GM18526 (cell line): Measurements from ENCODE around the gene SPTBN2.

ENCODE experiments used
- POLR2A ChIP-seq: IDR thresholded peaks from 3 replicates; pipeline ENCODE4 v1.6.1; 2011; ENCODE audit not compliant: insufficient read length; ENCODE audit errors: extremely low read depth

SPTBN2 gene

DNA sequence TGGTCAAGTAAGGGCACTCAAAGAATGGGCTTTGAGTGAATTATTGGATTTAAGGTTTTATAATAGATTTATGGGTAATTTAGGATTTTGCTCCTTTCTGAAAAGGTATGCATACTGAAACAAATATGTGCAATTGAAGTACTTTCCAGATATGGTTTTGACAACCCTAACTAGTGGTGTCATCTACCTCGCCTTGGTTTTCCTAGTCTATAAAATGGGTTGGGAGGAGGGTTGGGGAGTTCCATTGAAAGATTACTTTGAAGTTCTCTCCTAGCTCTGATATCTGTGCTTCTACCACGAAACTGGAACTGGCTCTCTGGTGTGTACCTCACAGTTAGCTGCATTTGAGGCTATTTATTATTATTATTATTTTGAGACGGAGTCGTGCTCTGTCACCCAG is 431 bp upstream of the SPTBN2 start:
- TF ChIP-seq POLR2A, result no peak

DNA sequence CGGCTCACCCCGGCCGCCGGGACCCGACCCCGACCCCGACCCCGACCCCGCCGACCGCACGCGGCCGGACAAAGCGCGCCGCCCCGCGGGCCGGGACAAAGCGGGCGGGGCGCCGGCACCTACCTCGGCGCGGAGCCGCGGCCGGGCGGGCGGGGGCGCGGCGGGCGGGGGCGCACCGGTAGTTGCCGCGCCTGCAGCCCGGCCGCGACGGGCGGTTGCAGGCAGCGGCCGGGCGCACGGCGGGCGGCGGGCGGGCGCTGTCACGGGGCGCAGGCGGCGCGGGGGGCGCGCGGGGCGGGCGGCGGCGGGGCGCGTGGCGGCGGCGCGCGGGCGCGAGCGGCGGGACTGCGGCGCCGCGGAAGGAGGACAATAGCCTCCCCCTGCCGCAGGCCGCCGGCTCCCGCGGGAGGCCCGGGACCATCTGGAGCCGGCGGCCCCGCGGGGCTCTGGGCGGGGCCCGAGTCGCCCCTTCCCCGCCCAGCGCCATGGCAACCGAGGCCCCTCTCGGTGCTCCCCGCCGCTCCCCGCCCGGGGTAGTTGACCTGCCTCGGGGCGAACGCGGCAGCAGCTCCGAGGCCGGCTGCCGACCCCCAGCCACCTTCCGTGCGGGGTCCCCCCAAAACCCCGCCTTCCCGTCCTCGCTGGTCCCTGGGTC is 851 bp downstream of the SPTBN2 start:
- no peak for TF ChIP-seq POLR2A

DNA sequence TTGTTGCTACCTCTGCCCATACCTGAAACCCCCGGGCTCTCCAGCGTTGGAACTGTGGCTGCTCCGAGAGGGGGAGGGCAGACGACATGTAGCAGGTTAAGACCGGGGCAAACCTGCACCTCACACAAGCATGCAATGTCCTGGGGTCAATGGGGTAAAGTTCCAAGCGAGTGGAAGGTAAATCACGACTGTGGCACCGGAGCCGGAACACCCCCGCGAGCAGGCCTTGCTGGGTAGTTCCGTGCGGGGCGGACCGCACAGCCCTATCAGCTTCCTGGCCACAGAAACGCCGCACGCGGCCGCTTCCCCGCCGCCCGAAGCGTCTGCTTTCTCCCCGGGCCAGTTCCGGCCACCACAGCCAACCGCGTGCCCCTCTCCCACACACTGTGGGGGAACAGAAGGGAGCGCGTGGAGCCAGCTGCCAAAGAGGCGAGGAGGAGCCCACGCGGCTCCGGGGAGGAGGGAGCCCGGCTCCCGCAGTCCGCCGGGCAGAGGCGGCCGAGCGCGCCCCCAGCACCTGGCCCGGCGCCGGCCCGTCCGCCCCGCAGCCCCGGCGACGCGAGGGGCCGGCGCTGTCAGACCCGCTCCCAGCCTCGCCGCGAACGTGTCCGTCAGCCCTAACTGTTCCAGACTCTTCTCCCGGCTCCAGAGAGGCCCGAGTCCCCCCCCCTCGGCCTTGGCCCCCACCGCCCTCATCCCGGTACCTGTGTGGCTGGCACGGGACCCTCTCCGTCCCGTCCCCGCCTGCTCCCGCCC is 1.6 kb downstream of the SPTBN2 start:
- TF ChIP-seq POLR2A, result no peak

DNA sequence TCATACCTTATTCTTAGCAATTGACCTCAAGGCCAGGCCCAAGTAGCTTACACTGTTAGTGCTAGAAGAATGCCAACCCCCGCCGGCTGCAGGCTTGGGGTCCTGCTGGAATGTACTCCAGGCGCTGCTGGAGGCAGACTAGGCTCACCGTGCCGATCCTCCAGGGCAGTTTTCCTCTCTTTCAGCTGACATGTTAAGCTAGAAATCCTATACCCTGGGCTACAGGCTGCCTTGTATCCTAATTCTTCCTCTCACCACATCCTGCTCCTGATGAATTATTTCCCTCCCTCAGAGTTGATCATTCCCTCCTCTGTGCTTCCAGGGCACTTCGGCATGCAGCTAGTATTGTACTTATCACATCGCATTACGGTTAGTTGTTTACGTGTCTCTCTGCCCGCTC is 3.4 kb downstream of the SPTBN2 start:
- TF ChIP-seq POLR2A, result no peak

DNA sequence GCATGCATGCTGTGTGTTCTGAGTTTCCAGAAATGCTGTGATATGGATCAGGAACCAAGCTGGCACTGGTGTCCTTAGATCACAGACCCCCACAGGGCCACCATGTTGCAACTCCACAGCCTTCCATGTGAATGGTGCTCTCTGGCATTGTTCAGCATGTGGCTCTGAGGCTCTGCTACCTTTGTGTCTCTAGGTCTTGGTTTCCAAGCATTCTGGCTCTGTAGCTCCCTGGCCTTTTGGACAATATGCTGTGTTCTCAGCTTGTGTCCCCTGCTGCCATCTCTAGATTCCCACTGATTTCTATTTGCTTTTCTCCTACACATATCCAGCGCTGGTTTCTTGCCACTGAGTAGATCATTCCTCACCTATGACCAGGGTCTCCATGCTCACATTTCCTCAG is 3.9 kb downstream of the SPTBN2 start:
- TF ChIP-seq POLR2A, result no peak

DNA sequence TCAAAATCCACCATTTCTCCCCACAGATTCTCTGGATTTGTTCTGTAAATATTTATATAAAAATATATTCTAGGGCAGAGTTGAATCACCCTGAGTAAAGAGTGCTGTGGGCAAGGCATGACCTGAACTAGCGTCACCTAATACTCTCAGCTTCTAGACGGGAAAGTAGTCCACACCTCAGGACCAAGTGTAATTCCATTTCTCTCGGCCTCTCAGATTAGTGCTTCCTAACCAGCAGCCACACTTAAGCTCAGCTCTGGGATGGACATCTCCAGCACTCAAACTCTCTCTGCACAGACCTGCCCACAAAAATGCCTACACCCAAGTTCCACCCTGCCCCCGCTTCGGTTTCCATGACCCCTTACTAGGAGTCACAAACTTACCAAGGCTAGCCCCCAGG is 5.3 kb downstream of the SPTBN2 start:
- no peak for TF ChIP-seq POLR2A

DNA sequence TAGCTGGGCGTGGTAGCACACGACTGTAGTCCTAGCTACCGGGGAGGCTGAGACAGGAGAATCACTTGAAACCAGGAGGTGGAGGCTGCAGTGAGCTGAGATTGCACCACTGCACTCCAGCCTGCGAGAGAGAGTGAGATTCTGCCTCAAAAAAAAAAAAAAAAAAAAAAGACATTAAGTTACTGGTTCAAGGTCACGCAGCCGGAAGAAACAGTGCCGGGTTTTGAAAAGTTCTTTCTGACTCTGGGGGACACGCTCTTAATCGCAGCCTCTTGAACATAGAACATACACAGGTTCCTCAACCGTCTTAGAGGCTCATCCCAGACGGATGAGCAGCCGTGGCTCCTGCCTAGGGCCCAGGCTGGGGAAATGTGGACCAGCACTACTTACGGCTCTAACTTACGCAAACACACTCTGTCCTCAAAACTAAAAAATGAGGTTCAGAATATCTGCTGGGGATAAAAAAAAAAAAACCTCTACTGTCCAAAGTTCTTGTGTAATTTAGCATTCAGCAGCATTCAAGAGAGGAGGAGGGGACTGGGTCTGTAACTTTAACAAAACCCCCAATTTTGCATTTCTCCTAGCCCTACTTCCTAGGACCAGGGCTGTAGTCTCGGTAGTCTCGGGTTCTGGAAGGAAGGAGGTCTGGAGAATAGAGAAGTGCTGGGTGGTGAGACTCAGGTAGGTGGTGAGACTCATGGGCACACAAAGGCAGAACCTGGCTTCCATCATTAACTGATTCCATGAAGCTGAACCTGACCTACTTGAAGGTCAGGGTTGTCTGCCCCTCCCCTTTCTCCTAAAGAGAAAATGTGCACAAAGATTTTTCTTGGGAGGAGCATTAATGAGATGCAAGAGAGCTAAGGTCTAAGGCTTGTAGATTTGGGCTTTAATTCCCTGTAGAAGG is 6.0 kb downstream of the SPTBN2 start:
- no peak for TF ChIP-seq POLR2A

DNA sequence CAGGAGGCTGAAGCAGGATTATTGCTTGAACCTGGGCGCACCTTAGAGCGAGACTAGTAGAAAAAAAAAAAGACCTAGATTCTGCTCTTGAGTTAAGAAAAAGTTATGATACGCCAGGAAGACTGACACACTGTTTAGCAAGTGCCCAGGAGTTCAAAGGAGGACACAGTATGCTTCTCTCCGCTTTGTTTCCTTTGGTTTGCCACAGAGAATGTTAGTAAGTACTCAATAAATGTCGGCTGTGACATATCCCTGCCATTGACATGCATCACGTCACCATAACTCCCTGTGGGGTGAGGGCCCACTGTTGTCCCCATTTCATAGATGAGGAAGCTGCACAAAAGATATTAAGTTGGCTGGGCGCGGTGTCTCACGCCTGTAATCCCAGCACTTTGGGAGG is 7.1 kb downstream of the SPTBN2 start:
- no peak for TF ChIP-seq POLR2A

DNA sequence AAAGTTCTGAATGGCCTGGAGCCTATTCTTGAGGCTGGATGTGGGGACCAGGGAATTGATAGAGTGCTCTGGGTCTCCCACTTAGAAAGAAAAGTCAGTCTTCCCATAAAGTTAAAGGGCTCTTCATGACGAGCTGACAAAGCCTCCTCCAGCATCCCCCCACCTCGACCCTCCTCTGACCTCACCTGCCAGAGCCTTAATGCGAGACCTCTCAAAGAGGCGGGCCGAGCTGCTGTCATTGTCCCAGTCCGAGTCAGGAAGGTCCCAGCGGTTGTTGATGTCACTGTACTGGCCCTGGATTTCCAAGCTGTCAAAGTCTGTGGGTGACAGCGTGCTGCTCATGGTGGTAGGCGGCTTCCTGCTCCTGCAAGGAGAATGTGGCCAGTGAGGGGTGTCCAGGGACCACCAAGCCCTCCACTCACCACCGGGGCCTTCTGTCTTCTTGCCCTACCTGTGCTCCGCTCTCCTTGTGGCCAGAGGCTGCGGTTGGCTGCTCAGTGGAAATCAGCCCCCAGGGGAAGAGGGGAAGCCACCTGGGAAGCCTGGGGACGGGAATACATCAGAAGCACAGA is 8.0 kb downstream of the SPTBN2 start:
- no peak for TF ChIP-seq POLR2A

DNA sequence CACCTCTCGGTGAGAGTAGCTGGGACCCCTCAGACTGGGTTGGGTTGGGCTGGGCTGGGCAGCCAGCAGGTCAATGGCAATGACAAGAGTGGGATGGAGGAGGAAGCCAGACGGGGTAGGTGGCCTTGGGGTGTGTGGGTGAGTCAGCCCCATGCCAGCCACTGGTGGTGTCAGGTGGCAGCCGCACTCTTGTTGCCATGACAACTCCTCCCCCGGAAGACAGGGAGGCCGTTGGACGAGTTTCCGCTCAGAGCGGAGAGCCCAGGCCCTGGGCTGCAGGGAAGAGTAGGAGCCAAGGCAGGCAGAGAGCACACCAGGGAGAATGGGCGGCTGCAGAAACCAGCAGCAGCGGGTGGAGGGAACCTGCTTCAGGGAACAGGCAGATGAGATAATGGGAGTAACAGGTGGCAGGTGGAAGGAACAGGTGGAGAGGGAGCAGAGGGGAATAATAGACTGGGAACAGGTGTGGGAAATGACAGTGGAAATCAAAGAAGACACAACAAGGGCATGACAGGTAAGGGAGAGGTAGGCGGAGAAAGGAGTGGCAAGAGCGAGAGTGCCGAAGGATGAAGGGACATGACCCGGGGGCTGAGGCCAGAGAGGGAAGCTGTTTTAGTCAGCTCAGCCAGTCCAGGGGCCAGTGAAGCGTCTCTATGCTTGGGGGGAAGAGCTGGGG is 8.7 kb downstream of the SPTBN2 start:
- no peak for TF ChIP-seq POLR2A

DNA sequence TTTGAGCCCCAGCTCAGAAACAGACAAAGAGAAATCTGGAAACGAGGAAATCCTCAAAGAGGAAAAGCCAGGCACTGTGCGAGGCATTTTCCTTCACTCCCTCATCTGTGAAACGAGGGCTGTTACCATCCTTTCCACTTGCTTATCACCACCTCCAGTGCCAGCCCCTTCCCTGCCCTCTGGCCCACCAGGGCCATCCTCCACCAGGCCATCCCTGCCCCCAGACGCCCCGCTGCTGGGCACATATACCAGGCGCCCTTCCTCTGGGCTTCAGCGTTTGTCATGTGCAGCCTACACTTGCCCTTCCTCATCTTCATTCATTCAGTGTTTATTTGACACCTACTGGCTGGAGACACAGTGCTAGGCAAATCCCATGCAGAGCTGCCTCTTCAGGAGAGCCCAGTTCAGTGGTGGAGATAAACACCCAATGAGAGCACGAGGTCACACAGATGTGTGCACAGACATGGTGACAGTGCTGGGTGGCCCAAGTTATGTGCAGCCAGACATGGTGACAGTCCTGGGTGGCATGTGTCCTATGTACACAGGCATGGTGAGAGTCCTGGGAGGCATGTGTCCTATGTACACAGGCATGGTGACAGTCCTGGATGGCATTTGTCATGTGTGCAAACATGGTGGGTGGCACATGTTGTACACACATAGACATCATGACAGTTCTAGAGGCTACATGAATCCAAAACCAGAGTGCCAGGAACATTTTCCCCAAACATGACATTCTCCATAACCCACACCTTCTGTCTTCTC is 9.7 kb downstream of the SPTBN2 start:
- TF ChIP-seq POLR2A, result no peak

DNA sequence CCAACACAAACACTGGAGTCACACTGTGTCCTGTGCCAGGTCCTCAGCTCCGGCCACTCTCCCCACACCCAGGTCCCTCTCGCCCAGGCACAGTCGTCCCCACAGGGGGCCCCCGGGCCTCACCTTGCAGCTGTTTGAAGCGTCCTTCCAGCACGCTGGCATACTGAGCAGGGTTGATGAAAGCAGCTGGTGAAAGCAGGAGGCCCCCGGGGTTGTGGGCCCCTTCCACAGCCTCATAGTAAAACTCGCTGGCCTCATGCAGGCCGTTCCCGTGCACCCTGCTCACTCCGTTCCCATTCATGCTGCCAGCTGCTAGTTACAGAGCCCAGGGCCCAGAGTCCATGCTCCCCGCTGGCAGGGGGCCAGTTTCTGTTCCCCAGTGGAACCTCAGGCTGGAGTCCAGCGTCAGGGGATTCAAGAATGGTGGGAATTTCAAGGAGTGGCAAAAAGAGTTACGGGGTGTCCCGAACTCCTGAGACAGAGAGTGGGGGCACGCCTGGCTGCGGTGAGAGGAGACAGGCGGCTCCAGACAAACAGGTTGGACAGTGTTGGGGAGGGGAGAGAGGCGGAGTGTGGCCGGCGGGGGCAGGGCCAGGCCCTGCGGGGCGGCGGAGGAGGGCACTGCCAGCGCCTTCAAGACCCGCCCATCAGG is 10.6 kb downstream of the SPTBN2 start:
- no peak for TF ChIP-seq POLR2A

DNA sequence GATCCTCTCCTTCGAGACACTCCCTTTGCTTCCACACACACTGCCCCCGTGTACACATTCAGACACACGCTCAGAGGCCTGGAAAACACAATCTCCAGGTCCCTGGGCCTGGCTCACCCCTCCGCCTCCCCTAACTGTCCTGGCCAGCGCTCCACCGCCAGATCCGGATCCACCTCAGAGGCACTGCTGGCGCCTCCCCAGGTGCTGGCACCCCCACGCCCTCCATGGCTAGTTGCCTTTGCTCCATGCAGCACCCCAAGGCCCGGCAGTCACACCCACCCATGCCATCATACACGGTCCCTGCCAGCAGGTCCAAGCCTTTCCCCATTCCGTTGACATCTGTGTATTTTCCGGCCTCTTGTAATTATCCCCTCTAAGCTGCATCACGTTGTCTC is 11.1 kb downstream of the SPTBN2 start:
- no peak for TF ChIP-seq POLR2A

DNA sequence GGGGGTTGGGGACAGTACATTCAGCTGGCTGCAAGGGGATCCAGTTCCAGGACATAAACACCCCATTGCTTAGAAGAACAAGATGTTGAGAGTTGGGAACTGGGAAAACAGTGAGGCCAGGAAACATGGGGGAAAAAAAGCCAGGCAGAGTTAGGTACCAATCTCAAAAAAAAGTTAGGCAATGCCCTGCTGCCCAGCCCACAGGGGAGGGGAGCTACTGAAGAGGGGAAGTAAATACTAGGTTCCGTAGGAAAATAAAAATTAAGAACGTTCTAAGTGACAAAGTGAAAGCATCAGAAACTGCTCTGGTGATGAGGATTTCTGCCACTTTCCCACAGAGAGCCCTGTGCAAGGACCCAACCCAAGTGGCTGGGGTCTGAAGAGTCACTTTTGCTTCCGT is 12.0 kb downstream of the SPTBN2 start:
- no peak for TF ChIP-seq POLR2A

DNA sequence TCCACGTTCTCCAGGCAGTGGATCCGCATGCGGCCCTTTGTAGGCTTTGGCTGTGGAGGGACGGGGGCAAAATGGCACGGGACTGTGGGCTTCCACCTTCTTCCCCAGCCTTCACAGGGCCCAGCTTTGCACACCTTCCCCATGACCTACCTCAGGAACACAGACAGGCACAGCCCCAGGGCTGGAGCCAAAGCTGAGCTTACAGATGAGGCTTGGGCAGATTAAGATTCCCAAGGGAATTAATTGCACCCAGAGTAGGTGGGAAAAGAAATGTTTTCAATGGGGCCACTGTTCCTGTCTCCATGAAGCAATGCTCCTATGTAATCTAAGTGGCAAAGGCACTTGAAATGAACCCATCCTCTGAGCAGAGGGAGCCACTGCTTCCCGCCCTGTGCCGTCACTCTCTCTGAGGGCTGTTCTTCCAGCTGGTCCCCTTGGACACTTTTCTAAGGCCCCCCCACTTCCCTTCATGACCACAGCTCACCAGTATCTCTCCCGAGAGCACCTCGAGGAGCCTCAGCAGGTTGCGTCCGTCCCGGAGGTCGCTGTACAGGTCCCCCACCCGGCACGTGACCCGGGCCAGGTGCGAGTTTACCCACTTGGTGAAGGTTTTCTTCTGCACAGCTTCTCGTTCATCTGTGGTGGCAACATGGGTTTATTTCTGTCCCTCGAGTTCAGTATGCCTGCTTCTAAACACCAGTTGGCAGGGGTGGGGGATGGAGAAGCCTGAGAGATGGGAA is 13.5 kb downstream of the SPTBN2 start:
- TF ChIP-seq POLR2A, result no peak
